T follicular helper cell (primary cell): ENCODE results near the gene NUP210L.
"Not testable (repeated sequence)": the region's sequence is repeated elsewhere in the genome, so short reads cannot be mapped to it uniquely, and the experiment has no call there.

Source experiments
- DNase-seq: peaks from one replicate; pipeline ENCODE4 v3.0.0-alpha.2; 2020; ENCODE audit warnings: low read depth

Gene NUP210L

GRCh38 chr1:154097873-154098272 is 57.0 kb downstream of the NUP210L start:
- DNase-seq: no peak

- no peak for DNase-seq
These were observed 59.3 kb downstream of the NUP210L start for GRCh38 chr1:154095456-154096060.

- DNase-seq: no peak
These were observed 60.5 kb downstream of the NUP210L start for GRCh38 chr1:154094411-154094810.

- DNase-seq: no peak
These were observed 61.2 kb downstream of the NUP210L start for GRCh38 chr1:154093699-154094098.

- no peak for DNase-seq
These were observed 63.2 kb downstream of the NUP210L start for GRCh38 chr1:154091706-154092105.

- no peak for DNase-seq
These were observed 67.3 kb downstream of the NUP210L start for GRCh38 chr1:154087574-154087973.

- DNase-seq: not testable (repeated sequence)
These were observed 71.8 kb downstream of the NUP210L start for GRCh38 chr1:154083057-154083456.

- no peak for DNase-seq
These were observed 73.3 kb downstream of the NUP210L start for GRCh38 chr1:154081386-154082126.

GRCh38 chr1:154076413-154076812 is 78.5 kb downstream of the NUP210L start:
- no peak for DNase-seq

GRCh38 chr1:154075746-154076145 is 79.1 kb downstream of the NUP210L start:
- DNase-seq: no peak

GRCh38 chr1:154062309-154062708 is 92.6 kb downstream of the NUP210L start:
- no peak for DNase-seq

- DNase-seq: not testable (repeated sequence)
These were observed 107.4 kb downstream of the NUP210L start for GRCh38 chr1:154047436-154047835.

GRCh38 chr1:154033697-154034096 is 121.2 kb downstream of the NUP210L start:
- not testable (repeated sequence) for DNase-seq

- DNase-seq: no peak
These were observed 134.9 kb downstream of the NUP210L start for GRCh38 chr1:154019940-154020339.

- no peak for DNase-seq
These were observed 135.6 kb downstream of the NUP210L start for GRCh38 chr1:154019269-154019668.

- no peak for DNase-seq
These were observed 140.5 kb downstream of the NUP210L start for GRCh38 chr1:154014154-154014907.

- DNase-seq: not testable (repeated sequence)
These were observed 142.3 kb downstream of the NUP210L start for GRCh38 chr1:154012543-154012942.

GRCh38 chr1:154012129-154012528 is 142.7 kb downstream of the NUP210L start:
- DNase-seq: no peak

- no peak for DNase-seq
These were observed 148.7 kb downstream of the NUP210L start for GRCh38 chr1:154006136-154006535.

GRCh38 chr1:154000420-154000819 is 154.5 kb downstream of the NUP210L start:
- DNase-seq: no peak

- not testable (repeated sequence) for DNase-seq
These were observed 158.0 kb downstream of the NUP210L start for GRCh38 chr1:153996882-153997281.

- DNase-seq: no peak
These were observed 159.2 kb downstream of the NUP210L start for GRCh38 chr1:153995640-153996039.

- DNase-seq: no peak
These were observed 159.7 kb downstream of the NUP210L start for GRCh38 chr1:153995202-153995601.
